T-helper 17 cell (primary cell): ENCODE measurements around the gene SSUH2. TPM values are rescaled to one million over a fixed set of nuclear protein-coding genes. Genes with fewer than 3 reads are reported as not detected.
"Not testable (repeated sequence)": the region's sequence is repeated elsewhere in the genome, so short reads cannot be mapped to it uniquely, and the experiment has no call there.

Source experiments
- ATAC-seq: fragments of 150-1000 bp; cut with Tn5 transposase; 2 replicates; pipeline ENCODE4 v1.10.0; 2021; ENCODE audit warnings: mild to moderate bottlenecking, moderate library complexity
- DNase-seq, 3 donors: peaks; one replicate each; pipeline versions ENCODE4 v3.0.0 to v3.0.0-alpha.2; 2020 to 2021
- H3K9me3 ChIP-seq: one replicate; pipeline ENCODE4 v1.7.0; 2013; ENCODE audit warnings: low read length, mild to moderate bottlenecking; ENCODE audit not compliant: control insufficient read depth, poor library complexity, severe bottlenecking
- H3K27ac Mint-ChIP-seq: one replicate; pipeline ENCODE4 v1.8.0; 2022; ENCODE audit warnings: mild to moderate bottlenecking, moderate library complexity, mixed read lengths
- H3K27me3 Mint-ChIP-seq: one replicate; pipeline ENCODE4 v1.8.0; 2022; ENCODE audit warnings: mixed read lengths
- H3K36me3 Mint-ChIP-seq: one replicate; pipeline ENCODE4 v1.8.0; 2022; ENCODE audit warnings: low read depth, mixed read lengths
- H3K4me1 Mint-ChIP-seq: one replicate; pipeline ENCODE4 v1.8.0; 2022; ENCODE audit warnings: mild to moderate bottlenecking, mixed read lengths
- H3K4me3 Mint-ChIP-seq: one replicate; pipeline ENCODE4 v1.8.0; 2022; ENCODE audit warnings: mild to moderate bottlenecking, moderate library complexity, mixed read lengths
- total RNA-seq, 4 donors: library from RNA in 2 of 4; stranded (reverse) in 2 of 4; gene quantifications; one replicate each; pipeline ENCODE4 v1.2.3 and lab custom pipeline; 2022 to 2026

The SSUH2 gene
- total RNA-seq (not detected), total RNA-seq (lab: John Stamatoyannopoulos, UW) (0 to 0.46 reads per million in 2 donors)

- Mint-ChIP-seq H3K27ac (no peak within 1 kb of the TSS), H3K4me1 (peaks cover 2% of the 10 kb centered on the region), H3K27me3 (peaks cover 21% of the 10 kb centered on the region), H3K4me3 (peak within 1 kb of the TSS; percentile 15), H3K36me3 (no peaks in the 10 kb centered on the region)
- DNase-seq (no peak), ATAC-seq (no peak)
- no peaks in the 10 kb centered on the region for H3K9me3 ChIP-seq
These were observed at the start of gene SSUH2 for GRCh38 chr3:8644748-8645390. Gene SSUH2 (minus strand): TSS chr3:8644798. CDS start chr3:8644758, 40 bp downstream.

DNA sequence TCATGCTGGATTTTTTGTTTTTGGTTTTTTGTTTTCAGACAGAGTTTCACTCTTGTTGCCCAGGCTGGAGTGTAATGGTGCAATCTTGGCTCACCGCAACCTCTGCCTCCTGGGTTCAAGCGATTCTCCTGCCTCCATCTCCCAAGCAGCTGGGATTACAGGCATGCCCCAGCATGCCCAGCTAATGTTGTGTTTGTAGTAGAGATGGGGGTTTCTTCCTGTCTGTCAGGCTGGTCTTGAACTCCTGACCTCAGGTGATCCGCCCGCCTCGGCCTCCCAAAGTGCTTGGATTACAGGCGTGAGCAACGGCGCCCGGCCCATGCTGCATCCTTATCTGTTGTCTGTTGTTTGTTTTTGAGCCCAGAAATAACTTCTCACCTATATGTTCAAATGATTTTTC, 46.7 kb upstream of the SSUH2 start:
- H3K36me3 Mint-ChIP-seq, DNase-seq, H3K4me3 Mint-ChIP-seq, H3K27ac Mint-ChIP-seq, ATAC-seq, H3K4me1 Mint-ChIP-seq, H3K9me3 ChIP-seq: not testable (repeated sequence)
- peaks cover 11% of the 10 kb centered on the region for H3K27me3 Mint-ChIP-seq

DNA sequence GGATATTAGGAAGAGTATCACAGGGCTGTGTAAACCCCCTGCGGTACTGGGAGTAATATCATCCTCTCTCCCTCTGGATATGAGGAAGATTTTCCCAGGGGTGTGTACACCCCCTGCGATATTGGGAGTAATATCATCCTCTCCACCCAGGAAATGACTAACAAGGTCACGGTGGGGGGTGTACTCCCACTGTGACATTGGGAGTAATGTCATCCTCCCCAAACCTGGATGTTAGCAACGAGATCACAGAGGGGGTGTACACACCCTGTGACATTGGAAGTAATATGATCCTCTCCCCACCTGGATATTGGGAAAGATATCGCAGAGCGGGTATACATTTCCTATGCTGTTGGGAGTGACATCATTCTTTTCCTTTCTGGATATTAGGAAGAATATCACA, 40.4 kb upstream of the SSUH2 start:
- H3K4me1 Mint-ChIP-seq, H3K9me3 ChIP-seq, H3K4me3 Mint-ChIP-seq, H3K36me3 Mint-ChIP-seq, H3K27ac Mint-ChIP-seq, DNase-seq, ATAC-seq: not testable (repeated sequence)
- peaks cover 36% of the 10 kb centered on the region for H3K27me3 Mint-ChIP-seq

DNA sequence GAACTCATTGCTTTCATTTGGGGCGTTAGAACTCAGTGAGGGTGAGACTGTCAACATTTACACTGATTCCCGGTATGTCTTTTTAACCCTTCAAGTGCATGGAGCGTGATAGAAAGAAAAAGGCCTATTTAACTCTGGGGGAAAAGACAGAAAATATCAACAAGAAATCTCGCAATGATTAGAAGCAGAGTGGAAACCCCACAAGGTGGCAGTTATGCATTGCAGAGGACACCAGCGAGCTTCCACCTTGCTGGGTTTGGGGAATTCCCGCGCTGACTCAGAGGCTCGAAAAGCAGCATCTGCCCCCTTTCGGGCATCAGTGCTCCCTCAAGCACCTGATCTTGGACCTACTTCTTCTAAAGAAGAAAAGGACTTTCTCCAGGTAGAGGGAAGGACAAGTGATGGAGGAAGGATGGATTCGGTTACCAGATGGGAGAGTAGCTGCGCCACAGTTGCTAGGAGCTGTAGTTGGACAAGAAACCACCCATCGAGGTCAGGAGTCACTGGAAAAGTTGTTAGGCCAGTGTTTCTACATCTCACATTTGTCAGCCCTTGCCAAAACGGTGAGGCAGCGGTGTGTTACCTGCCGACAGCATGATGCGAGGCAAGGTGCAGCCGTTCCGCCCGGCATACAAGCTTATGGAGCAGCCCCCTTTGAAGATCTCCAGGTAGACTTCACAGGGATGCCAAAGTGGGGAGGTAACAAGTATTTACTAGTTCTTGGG, 38.4 kb upstream of the SSUH2 start:
- ATAC-seq, H3K36me3 Mint-ChIP-seq, H3K4me1 Mint-ChIP-seq, H3K27ac Mint-ChIP-seq, H3K9me3 ChIP-seq, H3K4me3 Mint-ChIP-seq, DNase-seq: not testable (repeated sequence)
- peaks cover 37% of the 10 kb centered on the region for H3K27me3 Mint-ChIP-seq

DNA sequence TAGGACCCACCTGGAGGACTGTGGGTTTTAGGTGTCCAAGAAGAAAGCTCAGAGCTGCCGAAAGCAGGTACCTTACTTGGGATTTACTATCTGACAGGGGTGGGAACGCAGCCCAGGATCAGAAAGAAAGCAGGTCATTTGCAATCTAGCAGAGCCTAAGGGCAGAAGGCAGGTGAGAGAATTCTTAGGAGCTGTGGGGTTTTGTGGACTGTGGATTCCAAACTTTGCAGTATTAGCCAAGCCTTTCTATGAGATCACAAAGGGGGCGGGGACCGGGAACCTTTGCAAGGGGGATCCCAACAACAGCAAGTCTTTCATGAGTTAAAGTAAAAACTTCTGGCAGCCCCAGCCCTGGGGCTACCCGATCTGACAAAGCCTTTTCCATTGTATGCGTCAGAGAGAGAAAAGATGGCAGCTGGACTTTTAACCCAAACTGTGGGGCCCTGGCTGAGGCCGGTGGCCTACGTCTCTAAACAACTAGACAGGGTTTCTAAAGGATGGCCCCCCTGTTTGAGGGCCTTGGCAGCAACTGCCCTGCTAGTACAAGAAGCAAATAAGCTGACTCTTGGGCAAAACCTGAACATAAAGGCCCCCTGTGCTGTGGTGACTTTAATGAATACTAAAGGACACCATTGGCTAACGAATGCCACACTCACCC, 37.4 kb upstream of the SSUH2 start:
- H3K4me3 Mint-ChIP-seq, DNase-seq, H3K27ac Mint-ChIP-seq, H3K9me3 ChIP-seq, H3K36me3 Mint-ChIP-seq, ATAC-seq, H3K4me1 Mint-ChIP-seq: not testable (repeated sequence)
- peaks cover 39% of the 10 kb centered on the region for H3K27me3 Mint-ChIP-seq

GRCh38 chr3:8681349-8681748, 36.8 kb upstream of the SSUH2 start:
- H3K36me3 Mint-ChIP-seq = no peaks in the 10 kb centered on the region
- H3K9me3 ChIP-seq = no peaks in the 10 kb centered on the region
- DNase-seq (no peak), ATAC-seq (no peak)
- H3K27me3 Mint-ChIP-seq = peaks cover 39% of the 10 kb centered on the region
- no peak overlapping the region for H3K4me3 Mint-ChIP-seq
- no peak overlapping the region for H3K27ac Mint-ChIP-seq
- peaks cover 4% of the 10 kb centered on the region for H3K4me1 Mint-ChIP-seq

DNA sequence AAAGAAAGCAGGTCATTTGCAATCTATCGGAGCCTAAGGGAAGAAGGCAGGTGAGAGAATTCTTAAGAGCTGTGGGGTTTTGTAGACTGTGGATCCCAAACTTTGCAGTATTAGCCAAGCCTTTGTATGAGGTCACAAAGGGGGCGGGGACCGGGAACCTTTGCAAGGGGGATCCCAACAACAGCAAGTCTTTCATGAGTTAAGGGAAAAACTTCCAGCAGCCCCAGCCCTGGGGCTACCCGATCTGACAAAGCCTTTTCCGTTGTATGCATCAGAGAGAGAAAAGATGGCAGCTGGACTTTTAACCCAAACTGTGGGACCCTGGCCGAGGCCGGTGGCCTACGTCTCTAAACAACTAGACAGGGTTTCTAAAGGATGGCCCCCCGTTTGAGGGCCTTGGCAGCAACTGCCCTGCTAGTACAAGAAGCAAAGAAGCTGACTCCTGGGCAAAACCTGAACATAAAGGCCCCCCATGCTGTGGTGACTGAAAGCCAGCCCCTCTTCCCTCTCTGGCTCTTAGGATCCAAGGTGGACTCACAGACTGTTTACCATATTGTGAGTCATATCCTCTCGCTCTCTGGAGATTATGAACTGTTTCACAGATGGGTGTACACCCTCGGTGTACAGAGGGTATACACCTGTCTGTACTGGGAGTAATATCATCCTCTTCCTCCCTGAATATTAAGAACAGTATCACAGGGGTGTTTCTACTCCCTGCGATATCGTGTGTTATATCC, 35.4 kb upstream of the SSUH2 start:
- H3K27me3 Mint-ChIP-seq = peaks cover 39% of the 10 kb centered on the region
- H3K36me3 Mint-ChIP-seq, H3K4me1 Mint-ChIP-seq, H3K4me3 Mint-ChIP-seq, DNase-seq, H3K27ac Mint-ChIP-seq, H3K9me3 ChIP-seq, ATAC-seq: not testable (repeated sequence)

- ATAC-seq (no peak), DNase-seq (no peak)
- Mint-ChIP-seq H3K4me3 (no peak overlapping the region), H3K4me1 (peaks cover 4% of the 10 kb centered on the region), H3K27me3 (peaks cover 34% of the 10 kb centered on the region), H3K27ac (no peak overlapping the region), H3K36me3 (no peaks in the 10 kb centered on the region)
- H3K9me3 ChIP-seq = no peaks in the 10 kb centered on the region
These were observed 34.2 kb upstream of the SSUH2 start for GRCh38 chr3:8678751-8679150.

DNA sequence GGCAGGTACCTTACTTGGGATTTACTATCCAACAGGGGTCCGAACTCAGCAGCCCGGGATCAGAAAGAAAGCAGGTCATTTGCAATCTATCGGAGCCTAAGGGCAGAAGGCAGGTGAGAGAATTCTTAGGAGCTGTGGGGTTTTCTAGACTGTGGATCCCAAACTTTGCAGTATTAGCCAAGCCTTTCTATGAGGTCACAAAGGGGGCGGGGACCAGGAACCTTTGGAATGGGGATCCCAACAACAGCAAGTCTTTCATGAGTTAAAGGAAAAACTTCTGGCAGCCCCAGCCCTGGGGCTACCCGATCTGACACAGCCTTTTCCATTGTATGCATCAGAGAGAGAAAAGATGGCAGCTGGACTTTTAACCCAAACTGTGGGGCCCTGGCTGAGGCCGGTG, 32.7 kb upstream of the SSUH2 start:
- peaks cover 27% of the 10 kb centered on the region for H3K27me3 Mint-ChIP-seq
- H3K9me3 ChIP-seq, H3K27ac Mint-ChIP-seq, DNase-seq, ATAC-seq, H3K4me1 Mint-ChIP-seq, H3K36me3 Mint-ChIP-seq, H3K4me3 Mint-ChIP-seq: not testable (repeated sequence)

GRCh38 chr3:8675591-8675990, 31.0 kb upstream of the SSUH2 start:
- H3K27ac Mint-ChIP-seq, ATAC-seq, DNase-seq, H3K4me1 Mint-ChIP-seq, H3K36me3 Mint-ChIP-seq, H3K9me3 ChIP-seq, H3K4me3 Mint-ChIP-seq: not testable (repeated sequence)
- peaks cover 20% of the 10 kb centered on the region for H3K27me3 Mint-ChIP-seq

GRCh38 chr3:8673083-8673737, 28.6 kb upstream of the SSUH2 start:
- ATAC-seq = no peak
- no peak for DNase-seq
- Mint-ChIP-seq H3K36me3 (no peaks in the 10 kb centered on the region), H3K27ac (no peak overlapping the region), H3K4me3 (no peak overlapping the region), H3K4me1 (no peaks in the 10 kb centered on the region), H3K27me3 (peaks cover 13% of the 10 kb centered on the region)
- H3K9me3 ChIP-seq = no peaks in the 10 kb centered on the region

DNA sequence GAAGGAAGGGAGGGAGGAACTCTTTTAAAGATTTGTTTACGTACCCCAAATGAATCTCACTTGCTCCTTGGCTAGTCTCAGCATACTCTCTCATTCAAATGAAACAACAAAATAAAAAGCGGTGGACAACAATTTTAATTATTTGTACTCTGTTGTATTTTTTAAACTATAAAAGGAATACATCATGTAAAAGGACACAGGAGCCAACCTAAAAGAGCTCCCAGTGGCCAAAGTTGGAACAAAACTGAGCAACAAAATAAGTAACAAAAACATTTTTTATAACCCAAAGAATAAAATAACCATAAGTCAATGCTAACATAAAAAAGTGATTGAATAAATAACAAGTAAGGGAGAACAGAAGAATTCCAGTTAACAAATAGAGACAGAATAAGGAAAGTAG, 24.4 kb upstream of the SSUH2 start:
- no peak for DNase-seq
- no peaks in the 10 kb centered on the region for H3K36me3 Mint-ChIP-seq
- no peaks in the 10 kb centered on the region for H3K4me1 Mint-ChIP-seq
- H3K4me3 Mint-ChIP-seq = no peak overlapping the region
- peaks cover 25% of the 10 kb centered on the region for H3K27me3 Mint-ChIP-seq
- H3K27ac Mint-ChIP-seq = no peak overlapping the region
- no peaks in the 10 kb centered on the region for H3K9me3 ChIP-seq
- ATAC-seq = no peak

GRCh38 chr3:8668216-8668615, 23.6 kb upstream of the SSUH2 start:
- Mint-ChIP-seq H3K27me3 (peaks cover 30% of the 10 kb centered on the region), H3K36me3 (no peaks in the 10 kb centered on the region), H3K27ac (no peak overlapping the region), H3K4me3 (no peak overlapping the region), H3K4me1 (no peaks in the 10 kb centered on the region)
- H3K9me3 ChIP-seq = no peaks in the 10 kb centered on the region
- DNase-seq (no peak), ATAC-seq (no peak)
